Chondrocyte (in vitro differentiated cells): ENCODE results near the gene ACSS1. TPM values are rescaled to one million over a fixed set of nuclear protein-coding genes. Genes with fewer than 3 reads are reported as not detected.

Experiments used
- DNase-seq: peaks from one replicate; pipeline ENCODE4 v3.0.0; 2021; ENCODE audit warnings: mixed read lengths, low spot score
- H3K27ac Mint-ChIP-seq: one replicate; pipeline ENCODE4 v1.8.0; 2021; ENCODE audit warnings: mild to moderate bottlenecking, moderate library complexity, mixed read lengths; ENCODE audit not compliant: unreplicated experiment
- H3K27me3 Mint-ChIP-seq: 2 replicates; pipeline ENCODE4 v1.8.0; 2021; ENCODE audit warnings: low read depth, mixed read lengths
- H3K36me3 Mint-ChIP-seq: 2 replicates; pipeline ENCODE4 v1.8.0; 2021; ENCODE audit warnings: low read depth, mixed read lengths
- H3K4me1 Mint-ChIP-seq: 2 replicates; pipeline ENCODE4 v1.8.0; 2021; ENCODE audit warnings: low read depth, mild to moderate bottlenecking, mixed read lengths
- H3K4me3 Mint-ChIP-seq: one replicate; pipeline ENCODE4 v1.8.0; 2021; ENCODE audit warnings: mild to moderate bottlenecking, moderate library complexity, mixed read lengths; ENCODE audit not compliant: unreplicated experiment
- H3K9me3 Mint-ChIP-seq: 2 replicates; pipeline ENCODE4 v1.8.0; 2021; ENCODE audit warnings: low read depth, mixed read lengths
- CTCF ChIP-seq: fragments of 200-600 bp; sonication (generic); IDR thresholded peaks from 2 replicates; pipeline ENCODE4 v1.5.0; 2021; ENCODE audit warnings: antibody characterized with exemption, mild to moderate bottlenecking, moderate library complexity
- total RNA-seq: library from RNA; stranded (reverse); gene quantifications from 3 replicates; pipeline ENCODE4 v1.2.1, GENCODE V29; 2021

Gene ACSS1
- total RNA-seq, 1 donor from 2014 or later: 5.5 TPM

DNA sequence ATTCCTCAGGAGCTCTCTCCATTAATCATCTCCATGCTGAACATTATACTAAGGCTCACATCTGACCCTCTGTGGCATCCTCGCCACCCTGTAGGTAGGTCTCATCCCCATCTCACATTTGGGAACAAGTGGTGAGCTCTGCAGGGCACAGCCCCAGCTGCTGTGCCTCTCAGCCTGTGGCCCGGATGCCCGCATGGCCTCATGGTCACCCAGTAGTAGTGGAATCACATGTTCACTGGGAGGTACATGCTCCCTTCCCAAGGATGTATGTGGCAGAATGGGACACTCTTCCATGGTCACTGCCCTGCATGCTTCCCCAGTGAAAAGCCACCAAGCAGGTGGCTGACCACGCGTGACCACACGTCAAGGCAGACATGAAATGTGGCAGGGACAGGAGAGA, 39.1 kb downstream of the ACSS1 start:
- H3K9me3 Mint-ChIP-seq: no peaks in the 10 kb centered on the region
- no peaks in the 10 kb centered on the region for H3K4me1 Mint-ChIP-seq

DNA sequence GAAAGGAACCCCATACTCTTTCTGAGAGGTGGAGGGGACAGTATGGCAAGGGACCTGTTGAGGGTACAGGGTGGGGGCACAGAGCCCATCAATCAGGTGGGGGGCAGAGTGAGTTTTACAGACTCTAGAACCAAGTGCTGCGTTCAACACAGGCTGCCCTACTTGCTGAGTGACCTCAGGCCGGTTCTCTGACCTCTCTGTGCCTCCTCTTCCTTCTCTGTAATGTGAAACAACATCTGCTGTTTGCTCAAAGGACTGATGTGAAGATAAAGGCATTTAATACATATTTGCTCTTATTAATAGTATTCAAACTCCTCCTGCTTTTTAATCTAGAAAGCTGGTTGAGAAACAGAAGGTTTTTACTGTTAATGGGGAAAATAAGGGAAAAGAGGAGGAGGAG, 39.5 kb downstream of the ACSS1 start:
- Mint-ChIP-seq H3K4me3 (no peak overlapping the region), H3K27ac (no peak overlapping the region), H3K27me3 (no peaks in the 10 kb centered on the region), H3K4me1 (no peaks in the 10 kb centered on the region), H3K36me3 (no peaks in the 10 kb centered on the region), H3K9me3 (no peaks in the 10 kb centered on the region)
- TF ChIP-seq CTCF: no peak
- DNase-seq: peak; percentile 19

More for the DNA sequence above, 39.1 kb downstream of the ACSS1 start:
- Mint-ChIP-seq H3K4me3 (no peak overlapping the region), H3K27ac (no peak overlapping the region), H3K27me3 (no peaks in the 10 kb centered on the region), H3K36me3 (no peaks in the 10 kb centered on the region)
- peak; percentile 43 for DNase-seq
- no peak for TF ChIP-seq CTCF

DNA sequence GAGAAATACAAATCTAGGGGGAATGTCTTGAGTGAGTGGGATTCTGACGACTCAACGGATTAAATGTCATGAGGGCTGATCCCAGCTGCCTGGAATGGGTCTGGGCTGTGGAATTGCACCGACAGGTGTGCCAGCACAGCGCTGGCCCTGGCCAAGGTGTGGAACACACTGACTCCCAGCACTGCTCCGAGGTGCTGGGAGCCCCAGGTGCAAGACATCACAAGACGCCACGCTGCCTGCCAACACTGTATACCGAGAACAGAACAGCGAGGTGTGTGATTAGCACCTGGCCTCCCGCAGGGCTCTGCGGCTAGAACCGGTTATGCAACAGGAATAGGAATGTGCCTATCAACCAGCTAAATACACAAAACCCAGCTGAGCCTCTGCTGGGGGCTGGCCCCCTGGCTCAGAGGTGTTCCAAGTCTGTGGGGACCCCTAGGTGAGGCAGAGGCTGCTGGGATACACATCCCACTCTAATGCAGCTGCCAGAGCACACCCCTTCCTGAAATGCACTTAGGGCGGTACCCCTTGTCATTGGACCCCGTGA, 40.6 kb downstream of the ACSS1 start:
- Mint-ChIP-seq H3K4me3 (no peak overlapping the region), H3K27ac (no peak overlapping the region), H3K9me3 (no peaks in the 10 kb centered on the region)

GRCh38 chr20:25016471-25016870, 41.5 kb downstream of the ACSS1 start:
- Mint-ChIP-seq H3K9me3 (no peaks in the 10 kb centered on the region), H3K27me3 (no peaks in the 10 kb centered on the region), H3K4me1 (no peaks in the 10 kb centered on the region), H3K36me3 (no peaks in the 10 kb centered on the region), H3K27ac (no peak overlapping the region), H3K4me3 (no peak overlapping the region)
- no peak for TF ChIP-seq CTCF
- DNase-seq: peak; percentile 69

More for the DNA sequence above, 40.6 kb downstream of the ACSS1 start:
- no peaks in the 10 kb centered on the region for H3K4me1 Mint-ChIP-seq
- no peak for TF ChIP-seq CTCF
- no peaks in the 10 kb centered on the region for H3K27me3 Mint-ChIP-seq
- DNase-seq: peak; percentile 68
- H3K36me3 Mint-ChIP-seq: no peaks in the 10 kb centered on the region

DNA sequence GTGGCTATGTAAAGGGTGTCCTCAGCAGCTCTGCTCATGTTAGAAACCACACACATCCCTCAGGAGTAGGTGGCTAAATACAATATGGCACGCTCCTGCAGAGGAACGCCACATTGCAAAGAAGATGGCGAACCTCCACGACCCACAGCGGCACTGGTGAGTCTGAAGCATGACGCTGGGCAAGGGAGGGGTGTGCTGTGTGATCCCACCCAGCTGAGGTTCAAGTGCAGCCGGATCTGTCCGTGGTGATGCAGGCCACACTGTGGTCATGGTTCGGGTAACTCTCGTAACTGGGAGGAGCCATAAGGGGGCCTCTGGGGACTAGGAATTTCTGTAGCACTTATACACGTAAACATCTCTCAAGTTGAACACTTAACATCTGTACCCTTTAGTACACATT, 42.0 kb downstream of the ACSS1 start:
- DNase-seq: peak; percentile 76
- TF ChIP-seq CTCF: no peak
- H3K4me1 Mint-ChIP-seq: no peaks in the 10 kb centered on the region
- no peaks in the 10 kb centered on the region for H3K9me3 Mint-ChIP-seq
- H3K27me3 Mint-ChIP-seq: no peaks in the 10 kb centered on the region
- H3K27ac Mint-ChIP-seq: no peak overlapping the region
- no peaks in the 10 kb centered on the region for H3K36me3 Mint-ChIP-seq
- H3K4me3 Mint-ChIP-seq: no peak overlapping the region
